ENCODE results near the gene SLC39A9.

Gene SLC39A9

GRCh38 chr14:69398053-69398817 lies at the start of gene SLC39A9, which contains the start of gene ERH (continued):
- TF ChIP-seq ZSCAN5A (tag by site-specific recombination; IDR thresholded peaks at IDR 0.05) (no peak), ZNF146 (tag by site-specific recombination; IDR thresholded peaks at IDR 0.05) (no peak), ZNF362 (tag by site-specific recombination; IDR thresholded peaks at IDR 0.05) (no peak), ZNF660 (tag by site-specific recombination; IDR thresholded peaks at IDR 0.05) (peak; percentile 25; the same call in 1 of the 2 replicates), ZNF561 (tag by site-specific recombination; IDR thresholded peaks at IDR 0.05; ENCODE audit: borderline replicate concordance) (no peak; the same call in 1 of the 2 replicates), ZNF24 (tag by site-specific recombination; IDR thresholded peaks at IDR 0.05) (peak; percentile 54; the same call in 1 of the 2 replicates), ZNF292 (tag by site-specific recombination; IDR thresholded peaks at IDR 0.05; ENCODE audit: borderline replicate concordance, low read depth) (no peak), ZNF248 (tag by site-specific recombination; IDR thresholded peaks at IDR 0.05) (no peak), PRDM4 (tag by site-specific recombination; IDR thresholded peaks at IDR 0.05) (no peak), ZNF221 (tag by site-specific recombination; IDR thresholded peaks at IDR 0.05; ENCODE audit: borderline replicate concordance) (no peak), SCRT2 (tag by site-specific recombination; IDR thresholded peaks at IDR 0.05) (no peak), ZNF670 (tag by site-specific recombination; IDR thresholded peaks at IDR 0.05; ENCODE audit: low read depth) (no peak), ZFP41 (tag by site-specific recombination; IDR thresholded peaks at IDR 0.05; ENCODE audit: borderline replicate concordance) (no peak), ZNF341 (tag by site-specific recombination; IDR thresholded peaks at IDR 0.05; ENCODE audit: low read depth) (peak; percentile 80), ZBTB8A (tag by site-specific recombination; IDR thresholded peaks at IDR 0.05) (peak; percentile 58), ZNF174 (tag by site-specific recombination; IDR thresholded peaks at IDR 0.05) (no peak), ZBTB48 (tag by site-specific recombination; IDR thresholded peaks at IDR 0.05) (no peak), KLF17 (tag by site-specific recombination; IDR thresholded peaks at IDR 0.05) (no peak; the same call in 1 of the 2 replicates), ZNF791 (tag by site-specific recombination; IDR thresholded peaks at IDR 0.05) (no peak), ZNF311 (tag by site-specific recombination; IDR thresholded peaks at IDR 0.05; ENCODE audit: borderline replicate concordance) (no peak), ZNF664 (tag by site-specific recombination; IDR thresholded peaks at IDR 0.05) (no peak), ZNF501 (tag by site-specific recombination; IDR thresholded peaks at IDR 0.05) (0 out of 2 replicates have a peak, but pooled peaks have one; percentile 32), KLF8 (tag by site-specific recombination; IDR thresholded peaks at IDR 0.05) (peak; percentile 73), ZNF449 (tag by site-specific recombination; IDR thresholded peaks at IDR 0.05) (no peak; the same call in 1 of the 2 replicates), GLI4 (tag by site-specific recombination; IDR thresholded peaks at IDR 0.05) (no peak)
- TF ChIP-seq, protein P1, sequence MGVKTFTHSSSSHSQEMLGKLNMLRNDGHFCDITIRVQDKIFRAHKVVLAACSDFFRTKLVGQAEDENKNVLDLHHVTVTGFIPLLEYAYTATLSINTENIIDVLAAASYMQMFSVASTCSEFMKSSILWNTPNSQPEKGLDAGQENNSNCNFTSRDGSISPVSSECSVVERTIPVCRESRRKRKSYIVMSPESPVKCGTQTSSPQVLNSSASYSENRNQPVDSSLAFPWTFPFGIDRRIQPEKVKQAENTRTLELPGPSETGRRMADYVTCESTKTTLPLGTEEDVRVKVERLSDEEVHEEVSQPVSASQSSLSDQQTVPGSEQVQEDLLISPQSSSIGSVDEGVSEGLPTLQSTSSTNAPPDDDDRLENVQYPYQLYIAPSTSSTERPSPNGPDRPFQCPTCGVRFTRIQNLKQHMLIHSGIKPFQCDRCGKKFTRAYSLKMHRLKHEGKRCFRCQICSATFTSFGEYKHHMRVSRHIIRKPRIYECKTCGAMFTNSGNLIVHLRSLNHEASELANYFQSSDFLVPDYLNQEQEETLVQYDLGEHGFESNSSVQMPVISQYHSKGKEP (tag by site-specific recombination; IDR thresholded peaks at IDR 0.05), result peak; percentile 67
- TF ChIP-seq, protein P2, sequence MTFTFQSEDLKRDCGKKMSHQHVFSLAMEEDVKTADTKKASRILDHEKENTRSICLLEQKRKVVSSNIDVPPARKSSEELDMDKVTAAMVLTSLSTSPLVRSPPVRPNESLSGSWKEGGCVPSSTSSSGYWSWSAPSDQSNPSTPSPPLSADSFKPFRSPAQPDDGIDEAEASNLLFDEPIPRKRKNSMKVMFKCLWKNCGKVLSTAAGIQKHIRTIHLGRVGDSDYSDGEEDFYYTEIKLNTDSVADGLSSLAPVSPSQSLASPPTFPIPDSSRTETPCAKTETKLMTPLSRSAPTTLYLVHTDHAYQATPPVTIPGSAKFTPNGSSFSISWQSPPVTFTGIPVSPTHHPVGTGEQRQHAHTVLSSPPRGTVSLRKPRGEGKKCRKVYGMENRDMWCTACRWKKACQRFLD (tag by site-specific recombination; IDR thresholded peaks at IDR 0.05), result no peak
- TF ChIP-seq, protein P3, sequence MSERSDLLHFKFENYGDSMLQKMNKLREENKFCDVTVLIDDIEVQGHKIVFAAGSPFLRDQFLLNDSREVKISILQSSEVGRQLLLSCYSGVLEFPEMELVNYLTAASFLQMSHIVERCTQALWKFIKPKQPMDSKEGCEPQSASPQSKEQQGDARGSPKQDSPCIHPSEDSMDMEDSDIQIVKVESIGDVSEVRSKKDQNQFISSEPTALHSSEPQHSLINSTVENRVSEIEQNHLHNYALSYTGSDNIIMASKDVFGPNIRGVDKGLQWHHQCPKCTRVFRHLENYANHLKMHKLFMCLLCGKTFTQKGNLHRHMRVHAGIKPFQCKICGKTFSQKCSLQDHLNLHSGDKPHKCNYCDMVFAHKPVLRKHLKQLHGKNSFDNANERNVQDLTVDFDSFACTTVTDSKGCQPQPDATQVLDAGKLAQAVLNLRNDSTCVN (tag by site-specific recombination; optimal IDR thresholded peaks at IDR 0.05), result peak; percentile 59

Measured in HEK293 (cell line).